ENCODE data around the gene CACNA1I. TPM values are rescaled to one million over a fixed set of nuclear protein-coding genes. Genes with fewer than 3 reads are reported as not detected.
A peak's percentile ranks its signal among the peaks of the same experiment; 100 is the strongest.

The CACNA1I gene
- total and polyA plus RNA-seq, 2 of the 8 experiments (the other 6 are each of a cell fraction or from before 2014, with no cell fraction given): 0.77 to 1.2 TPM

GRCh38 chr22:39534591-39535356, 35.8 kb upstream of the CACNA1I start (continued):
- 0 out of 2 replicates have a peak, but pooled peaks have one; percentile 11 for TF ChIP-seq ATF3 (IDR thresholded peaks at IDR 0.05; ENCODE audit: insufficient read depth, low read depth, low read length)
- no peak for TF ChIP-seq HDAC2 (IDR thresholded peaks at IDR 0.05; ENCODE audit: borderline replicate concordance in 1 of 2, low read depth in 2 of 2, low read length in 2 of 2)
- TF ChIP-seq EGR1 (IDR thresholded peaks at IDR 0.05; ENCODE audit: borderline replicate concordance, low read depth, low read length): peak; percentile 48; the same call in 1 of the 2 replicates
- peak; percentile 14; the same call in 1 of the 2 replicates for TF ChIP-seq CHD2 (IDR thresholded peaks at IDR 0.05; ENCODE audit: low read length)
- TF ChIP-seq JUND (IDR thresholded peaks at IDR 0.05; ENCODE audit: low read length): no peak
- no peak for TF ChIP-seq SAP30 (IDR thresholded peaks at IDR 0.05; ENCODE audit: insufficient read depth, insufficient replicate concordance, low read length)
- 0 out of 2 replicates have a peak, but pooled peaks have one; percentile 18 for TF ChIP-seq RBBP5 (IDR thresholded peaks at IDR 0.05; ENCODE audit: borderline replicate concordance, low read depth, low read length)
- no peak for TF ChIP-seq KDM5A (IDR thresholded peaks at IDR 0.05; ENCODE audit: low read length)
- TF ChIP-seq KDM4A (IDR thresholded peaks at IDR 0.05; ENCODE audit: low read depth, low read length, severe bottlenecking): no peak
- TF ChIP-seq CEBPB (IDR thresholded peaks at IDR 0.05; ENCODE audit: low read depth, low read length): no peak
- TF ChIP-seq EZH2 (IDR thresholded peaks at IDR 0.05; ENCODE audit: low read depth, low read length, severe bottlenecking): no peak
- TF ChIP-seq SIRT6 (IDR thresholded peaks at IDR 0.05; ENCODE audit: low read length): no peak
- 0 out of 2 replicates have a peak, but pooled peaks have one; percentile 26 for TF ChIP-seq KDM1A (IDR thresholded peaks at IDR 0.05; ENCODE audit: borderline replicate concordance, low read length)
- TF ChIP-seq SIX5 (IDR thresholded peaks at IDR 0.05; ENCODE audit: low read depth, low read length): no peak
- no peak for TF ChIP-seq ASH2L (IDR thresholded peaks at IDR 0.05; ENCODE audit: low read length)
- TF ChIP-seq HDAC6 (IDR thresholded peaks at IDR 0.05; ENCODE audit: low read depth, low read length): no peak
- TF ChIP-seq RNF2 (IDR thresholded peaks at IDR 0.05; ENCODE audit: borderline replicate concordance, low read depth, low read length, missing control alignments, poor library complexity, severe bottlenecking): no peak
- no peak for TF ChIP-seq BCL11A (IDR thresholded peaks at IDR 0.05; ENCODE audit: low read depth in 2 of 2, low read length in 2 of 2)
- no peak for TF ChIP-seq SUZ12 (IDR thresholded peaks at IDR 0.05; ENCODE audit: low read length)
- no peak for TF ChIP-seq GTF2F1 (IDR thresholded peaks at IDR 0.05; ENCODE audit: borderline replicate concordance, low read depth, low read length)
- TF ChIP-seq ATF2 (IDR thresholded peaks at IDR 0.05; ENCODE audit: low read length): no peak
